Limb (tissue), 2 donors: Measurements from ENCODE around the gene DGKI.

Source experiments
- DNase-seq, 2 donors: peaks; one replicate each; pipeline ENCODE4 v3.0.0-alpha.2; 2016; ENCODE audit errors: extremely low spot score in 2 of 2

The DGKI gene

DNA sequence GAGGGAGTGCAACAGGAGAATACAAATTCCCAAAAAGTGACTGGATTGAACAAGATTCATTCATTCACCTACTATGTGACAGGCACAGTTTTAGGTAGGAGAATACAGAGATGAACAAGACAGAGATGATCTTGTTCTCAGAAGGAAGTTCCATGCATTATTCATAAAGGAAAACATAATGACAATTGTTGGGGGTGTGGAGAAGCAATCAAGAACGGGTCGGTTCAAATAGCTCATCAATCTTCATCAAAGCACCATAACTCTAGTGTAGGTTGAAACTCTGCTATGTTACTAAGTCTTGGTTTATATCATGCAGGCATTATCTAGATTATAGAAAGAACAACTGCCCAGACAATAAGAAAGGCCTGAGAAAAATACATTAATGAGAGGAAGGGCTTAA lies 243.7 kb downstream of the DGKI start:
- DNase-seq = no peak

DNA sequence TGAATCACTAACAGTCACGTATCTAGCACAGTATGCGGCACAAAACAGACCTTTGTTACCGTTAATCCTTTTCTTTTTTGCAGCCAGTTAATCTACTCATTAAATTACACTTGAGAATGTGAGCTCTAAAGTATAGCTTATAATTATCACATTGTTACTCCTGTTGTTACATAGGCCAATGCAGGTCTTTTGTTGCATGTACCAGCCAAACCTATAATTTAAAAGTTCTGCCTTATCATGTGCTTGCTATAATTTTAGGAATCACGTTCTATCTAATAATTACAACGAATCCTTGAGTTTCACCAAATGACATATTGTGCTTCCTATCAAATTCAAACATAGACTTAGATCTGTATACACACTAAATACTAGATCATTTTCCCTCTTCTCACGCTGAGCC lies 245.1 kb downstream of the DGKI start:
- DNase-seq = no peak

DNA sequence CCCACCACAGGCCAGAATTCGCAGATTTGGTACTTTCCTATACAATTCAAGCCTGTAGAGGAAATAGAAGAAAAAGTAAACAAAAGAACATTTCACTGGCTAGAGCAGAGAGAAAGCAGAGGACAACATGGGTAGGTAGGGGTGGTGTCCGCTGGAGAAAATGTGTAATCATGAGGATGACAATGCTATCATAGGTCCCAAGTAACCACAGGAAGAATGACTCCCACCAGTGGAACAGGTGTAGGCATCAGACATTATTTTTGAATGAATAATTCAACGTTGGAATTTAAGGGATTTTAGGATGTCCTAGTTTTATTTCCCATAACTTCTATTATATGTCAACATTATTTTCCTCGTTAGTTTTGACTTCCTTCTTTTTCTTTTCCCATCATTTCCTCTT lies 248.9 kb downstream of the DGKI start:
- no peak for DNase-seq

DNA sequence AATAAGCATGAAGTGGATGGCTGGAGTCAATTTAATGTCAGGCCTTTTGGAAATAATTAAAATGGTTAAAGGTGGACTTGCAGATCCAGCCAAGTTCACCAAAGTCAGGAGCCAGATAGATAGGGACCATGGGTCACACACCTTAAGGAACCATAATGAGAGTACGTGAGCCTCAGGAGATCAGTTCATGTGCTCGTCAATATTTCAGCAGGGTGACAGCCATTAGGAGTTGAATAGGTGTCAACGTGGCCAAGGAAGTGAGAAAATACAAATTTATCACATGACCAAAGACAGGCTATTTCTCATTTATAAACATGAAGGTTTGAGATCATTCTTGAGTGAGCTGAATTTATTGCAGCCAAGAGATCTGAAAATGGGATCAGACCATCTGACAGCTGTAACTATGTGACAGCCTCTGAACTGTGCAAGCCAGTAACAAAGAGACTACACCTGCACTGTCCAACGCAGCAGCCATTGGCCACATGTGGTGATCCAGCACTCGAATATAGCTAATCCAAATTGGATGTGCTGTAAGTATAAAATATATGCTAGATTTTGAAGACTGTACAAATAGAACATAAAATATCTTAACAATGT lies 253.6 kb downstream of the DGKI start:
- no peak for DNase-seq

DNA sequence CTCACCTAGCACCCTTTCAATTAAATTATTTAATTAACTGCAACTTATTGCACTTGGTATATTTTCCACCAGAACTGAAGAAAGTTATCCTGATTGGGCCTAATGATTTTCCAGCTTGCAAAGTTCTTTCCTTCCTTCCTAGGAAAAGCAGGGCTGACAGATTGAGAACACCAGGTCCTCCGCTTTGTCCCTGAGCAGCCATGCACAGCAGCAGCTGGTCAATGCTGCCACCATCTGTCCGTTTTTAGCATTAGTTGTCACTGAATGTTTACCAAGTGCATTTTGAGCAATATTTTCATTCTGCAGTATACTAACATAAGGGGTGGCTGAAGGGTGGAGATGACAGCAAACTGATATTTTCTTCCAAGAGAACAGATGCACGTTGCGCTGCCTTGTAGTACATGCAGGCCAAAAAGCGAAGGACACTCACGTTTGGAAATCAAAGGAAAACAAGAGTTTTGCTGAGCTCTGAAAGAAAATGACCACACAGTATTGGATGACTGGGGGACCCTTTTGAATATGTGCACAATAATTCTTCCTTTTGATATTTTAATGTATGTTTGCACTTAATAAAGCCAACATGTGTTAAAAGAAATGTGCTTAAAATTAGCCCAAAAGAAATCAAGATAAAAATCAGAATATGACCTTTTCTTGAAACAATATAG lies 254.4 kb downstream of the DGKI start:
- DNase-seq = peak; percentile 81 to 82

DNA sequence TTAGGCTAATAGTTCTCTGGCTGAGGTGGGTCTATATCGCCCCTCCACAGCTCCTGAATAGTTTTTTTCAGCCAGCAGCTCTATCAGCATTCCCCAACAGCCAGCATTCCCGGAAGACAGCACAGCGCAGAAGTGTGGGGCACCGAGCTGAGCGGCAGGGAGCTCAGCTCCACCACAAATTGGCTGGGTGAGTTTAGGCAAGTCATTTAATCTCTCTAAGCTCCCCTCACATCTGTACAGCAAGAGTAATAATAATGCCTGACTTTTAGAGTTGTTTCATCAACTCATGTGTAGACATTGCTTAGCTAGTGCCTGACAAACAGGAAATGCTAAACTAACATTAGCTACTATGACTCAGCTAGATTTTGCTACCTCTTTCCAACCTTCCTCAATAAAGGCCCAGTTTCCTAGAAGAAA lies 255.3 kb downstream of the DGKI start:
- DNase-seq = no peak

DNA sequence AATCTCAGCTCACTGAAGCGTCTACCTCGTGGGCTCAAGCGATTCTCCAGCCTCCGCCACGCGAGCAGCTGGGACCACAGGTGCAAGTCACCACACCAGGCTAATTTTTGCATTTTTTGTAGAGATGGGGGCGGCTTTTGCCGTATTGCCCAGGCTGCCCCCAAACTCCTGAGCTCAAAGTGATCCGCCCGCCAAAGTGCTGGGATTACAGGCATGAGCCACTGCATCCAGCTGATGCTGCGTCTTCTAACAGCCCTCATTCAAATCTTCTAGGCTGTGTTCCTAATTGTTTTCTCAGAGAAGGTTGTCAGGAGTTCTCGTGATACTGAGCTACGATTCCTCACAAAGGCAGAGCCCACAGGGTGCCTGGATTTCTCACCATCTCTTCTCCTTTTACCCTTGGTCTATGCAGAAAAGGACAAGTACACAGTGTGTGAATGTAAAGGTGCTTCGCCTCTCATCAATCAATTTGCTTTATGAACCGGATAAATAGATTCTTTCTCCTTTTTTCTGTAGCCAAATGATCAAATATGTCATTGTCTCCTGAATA lies 255.9 kb downstream of the DGKI start:
- no peak for DNase-seq

DNA sequence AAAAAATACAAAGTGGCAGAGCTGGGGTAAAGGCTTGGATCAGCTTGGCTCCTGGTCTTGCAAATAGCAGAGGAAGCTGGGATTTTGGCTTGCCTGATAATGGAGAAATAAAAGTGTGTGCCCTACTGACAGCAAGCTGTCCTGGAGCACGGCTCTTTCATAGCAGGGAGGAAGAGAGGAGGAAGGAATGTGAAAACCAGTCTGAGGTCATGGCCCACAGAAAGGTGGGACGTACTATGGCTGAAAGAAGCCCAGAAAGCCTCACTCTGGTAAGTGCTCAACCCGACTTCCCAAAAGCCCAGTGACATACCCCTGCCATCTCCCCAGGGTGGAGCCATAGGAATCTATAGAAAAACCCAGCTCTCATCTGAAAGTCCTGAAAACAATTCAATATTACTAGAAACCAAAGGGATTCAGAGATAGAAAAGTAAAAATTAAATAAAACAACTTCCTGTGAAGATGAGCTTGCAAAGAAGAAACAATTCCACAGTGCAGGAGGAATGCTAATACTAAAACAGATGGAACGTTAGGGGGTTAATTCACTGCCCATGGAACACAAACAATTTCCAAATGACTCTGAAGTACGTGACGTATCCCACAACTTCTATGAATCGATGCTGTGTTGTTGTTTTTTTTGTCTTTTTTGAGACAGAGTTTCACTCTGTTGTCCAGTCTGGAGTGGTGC lies 256.6 kb downstream of the DGKI start:
- DNase-seq = no peak

DNA sequence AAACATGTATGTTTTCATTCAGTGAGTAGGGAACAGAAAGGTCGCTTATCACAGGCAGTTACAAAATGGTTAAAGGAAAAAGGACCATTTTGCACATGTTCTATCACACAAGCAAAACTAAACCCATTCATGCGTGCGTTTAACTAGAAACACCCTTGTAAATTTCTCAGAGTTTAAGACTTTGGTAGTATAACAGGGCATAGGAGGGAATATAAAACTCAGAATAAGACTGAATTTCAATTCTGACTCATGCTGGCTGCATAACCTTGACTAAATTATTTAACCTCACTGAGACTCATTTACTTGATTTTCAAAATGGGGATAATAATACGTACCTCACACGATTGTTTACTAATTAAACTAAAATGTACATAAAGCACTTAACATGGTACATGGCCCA lies 259.4 kb downstream of the DGKI start:
- no peak for DNase-seq

DNA sequence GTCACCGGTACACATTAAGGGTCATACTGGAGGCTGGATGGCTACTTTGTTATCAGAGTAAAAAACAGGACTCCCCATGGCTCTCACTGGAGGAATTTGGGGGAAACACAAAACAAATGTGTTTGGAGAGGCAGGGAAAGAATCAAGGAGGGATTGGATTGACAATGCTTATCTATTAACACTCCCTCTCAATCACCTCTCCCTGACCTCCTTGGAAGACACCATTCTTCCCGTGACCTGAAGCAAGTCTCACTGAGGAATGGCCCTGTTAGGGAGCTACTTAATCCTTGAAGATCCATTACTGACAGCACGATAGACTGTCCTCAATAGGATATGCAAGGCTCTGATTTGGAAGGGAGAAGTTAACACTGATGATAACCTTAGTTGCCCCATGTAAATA lies 261.2 kb downstream of the DGKI start:
- DNase-seq = no peak

DNA sequence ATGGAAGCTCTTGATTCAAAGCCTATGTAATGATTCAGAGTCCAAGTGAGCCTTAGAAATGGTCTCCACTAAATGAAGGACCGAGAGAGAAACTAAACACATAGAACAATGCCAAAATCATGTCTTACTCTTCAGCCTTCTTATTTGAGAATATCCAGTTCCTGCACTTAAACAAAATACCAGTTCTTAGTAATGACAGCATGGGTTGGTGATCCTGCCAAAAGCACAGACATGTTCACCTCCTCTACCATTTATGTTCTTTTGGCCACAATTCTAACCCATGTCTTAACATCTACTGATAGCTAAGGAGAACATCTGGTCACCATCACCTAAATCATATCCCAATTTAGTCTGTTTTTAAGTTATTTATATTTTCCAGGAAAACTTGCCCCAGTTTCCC lies 263.6 kb downstream of the DGKI start:
- DNase-seq = peak in 1 of 2 donors; percentile 21

DNA sequence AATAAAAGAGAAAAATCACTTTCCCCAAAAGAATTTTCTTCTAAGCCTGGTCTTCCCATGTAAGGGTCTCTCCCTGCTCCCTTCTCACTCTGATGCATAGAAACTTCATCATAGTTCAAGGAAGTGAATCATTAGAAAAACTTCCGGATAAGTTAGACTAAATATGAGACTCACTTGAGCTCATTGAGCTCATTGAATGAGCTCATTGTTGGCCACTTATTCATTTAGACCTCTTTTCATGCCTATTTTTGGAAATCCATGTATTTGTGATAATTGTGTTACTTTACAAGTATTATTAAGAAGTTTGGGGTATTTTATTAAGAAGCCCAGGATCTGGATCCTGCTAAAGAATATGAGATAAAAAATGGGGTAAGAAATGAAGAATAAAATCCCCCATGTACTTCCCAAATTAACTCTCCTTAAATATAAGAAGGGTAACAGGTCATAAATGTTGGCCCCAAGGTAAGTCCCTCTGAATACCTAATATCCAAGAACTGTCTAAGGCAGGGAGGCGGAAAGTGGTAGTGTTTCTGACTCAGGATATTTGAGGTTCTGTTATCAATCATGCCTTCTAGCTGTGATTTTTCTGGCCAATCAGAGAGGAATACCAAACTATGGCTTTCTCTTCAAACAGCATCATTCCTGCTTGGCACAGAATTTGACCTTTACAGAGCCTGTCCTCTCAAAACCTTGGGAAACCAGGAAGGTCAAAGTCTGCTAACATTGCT lies 266.7 kb downstream of the DGKI start:
- peak in 1 of 2 donors; percentile 27 for DNase-seq

DNA sequence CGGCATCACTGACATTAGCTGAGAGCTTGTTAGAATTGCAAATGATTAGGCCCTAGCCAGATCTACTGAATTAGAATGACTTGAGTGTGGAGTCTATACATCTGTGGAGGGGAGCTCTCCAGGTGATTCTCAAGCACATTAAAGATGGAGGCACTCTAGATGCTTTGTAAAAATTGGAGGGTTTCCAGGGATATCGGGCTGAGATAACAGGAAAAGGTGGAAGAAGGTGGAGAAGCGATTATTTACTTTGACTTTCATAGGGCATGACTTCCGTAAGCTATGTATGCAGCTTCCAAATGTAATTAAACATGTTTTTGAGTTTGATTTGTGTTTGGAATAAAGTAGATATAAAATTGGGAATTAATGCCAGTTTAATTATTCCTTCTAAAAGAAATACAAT lies 268.2 kb downstream of the DGKI start:
- no peak for DNase-seq

DNA sequence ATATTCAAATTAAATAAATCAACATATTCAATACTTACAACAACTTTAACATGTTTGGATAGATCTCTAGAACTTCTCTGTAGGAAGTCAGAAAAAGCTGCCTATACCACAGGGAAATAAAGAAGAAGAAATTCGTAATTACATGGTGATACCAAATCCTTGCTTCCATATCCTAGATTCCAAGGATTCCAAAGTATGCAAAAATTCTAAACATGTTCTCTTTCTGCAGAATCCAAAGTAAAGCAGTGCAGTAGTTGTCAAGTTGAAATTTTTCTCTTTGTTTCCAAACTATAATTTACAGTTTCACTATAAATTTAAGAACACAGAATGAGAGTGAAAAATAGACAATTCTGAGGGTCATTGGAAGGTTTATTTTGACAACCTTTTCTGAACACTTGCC lies 269.6 kb downstream of the DGKI start:
- no peak for DNase-seq

DNA sequence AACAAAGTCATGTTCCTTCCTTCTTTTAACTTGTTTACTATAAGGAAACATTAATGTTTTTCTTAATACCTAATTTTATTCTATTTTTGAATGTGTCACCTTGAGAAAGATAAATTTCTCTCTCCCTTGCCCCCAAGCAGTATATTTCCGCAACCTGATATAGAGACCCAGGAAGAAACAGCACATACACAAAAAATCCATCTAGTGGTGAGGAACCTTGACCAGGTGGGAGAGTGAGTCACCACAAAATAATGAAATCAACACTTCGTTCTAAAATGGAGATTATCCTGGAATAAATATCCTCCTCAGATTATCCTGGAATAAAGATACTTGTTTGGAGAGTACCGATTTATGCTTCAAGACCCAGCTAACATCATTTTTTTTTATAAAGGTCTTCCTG lies 270.3 kb downstream of the DGKI start:
- DNase-seq = no peak

DNA sequence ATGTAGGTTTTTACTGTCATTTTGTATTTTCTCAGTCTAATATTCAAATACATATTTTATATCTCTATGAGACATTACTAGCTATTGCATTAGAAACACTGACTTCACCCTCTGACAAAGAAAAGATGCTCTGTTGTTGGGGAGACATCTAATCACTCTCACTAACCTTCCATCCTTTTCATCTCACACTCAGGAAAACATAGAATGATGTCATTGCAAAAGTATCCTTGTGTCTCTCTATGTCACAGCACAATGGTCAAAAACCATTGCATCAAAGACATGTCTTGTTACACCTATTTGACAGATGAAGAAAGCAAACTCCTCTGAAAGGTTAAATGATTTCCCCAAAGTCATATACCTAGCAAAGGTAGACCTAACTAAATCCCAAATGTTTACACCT lies 272.0 kb downstream of the DGKI start:
- DNase-seq = no peak

DNA sequence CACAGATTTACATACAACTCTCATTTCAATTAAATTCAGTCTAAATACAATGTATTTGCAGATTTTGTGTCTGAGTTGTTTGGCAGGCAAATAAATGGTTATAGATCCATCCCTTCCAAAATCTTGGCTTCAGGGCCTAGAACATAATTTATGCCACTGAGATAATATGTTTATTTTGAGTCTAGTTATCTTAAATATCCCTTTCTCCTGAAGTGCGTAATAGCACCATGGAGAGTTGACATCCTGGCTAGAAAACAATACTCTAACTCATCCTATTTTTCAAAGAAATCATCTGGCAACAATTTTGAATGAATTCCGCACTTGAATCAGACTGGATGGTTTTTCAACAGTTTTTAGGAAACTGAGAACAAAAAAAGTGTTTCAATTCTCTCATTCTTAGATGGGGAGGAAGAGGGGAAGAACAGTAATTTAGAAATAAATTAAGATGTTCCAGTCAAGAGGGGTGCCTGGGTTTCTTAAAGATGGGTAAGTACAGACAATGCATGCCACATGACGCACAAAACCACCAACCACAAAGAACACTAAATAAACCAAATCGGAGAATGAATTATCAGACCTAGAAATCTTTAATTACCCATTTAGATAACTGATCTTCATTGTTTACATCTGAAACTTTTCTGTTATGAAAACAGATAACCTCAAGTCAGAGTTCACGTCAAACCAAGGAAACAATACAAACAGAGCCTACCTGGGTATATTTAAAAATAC lies 274.6 kb downstream of the DGKI start:
- DNase-seq = peak in 1 of 2 donors; percentile 36

DNA sequence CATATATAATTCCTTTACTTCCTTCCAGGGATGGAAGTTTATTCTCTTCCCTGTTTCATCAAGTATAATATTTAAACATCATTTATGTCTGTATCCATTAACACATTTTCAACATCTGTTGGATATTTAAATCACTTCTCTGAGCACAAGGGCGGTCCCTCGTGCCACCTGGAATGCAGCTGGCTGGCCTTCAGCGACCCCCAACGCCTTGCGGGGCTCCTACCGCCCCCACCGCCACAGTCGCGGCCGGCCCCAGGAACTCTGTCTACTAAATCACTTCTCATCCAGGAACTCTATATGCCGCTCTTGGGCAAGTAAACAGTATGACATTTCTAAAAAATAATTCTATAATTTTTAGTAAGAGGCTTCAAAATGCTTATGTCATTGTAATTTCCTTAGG lies 282.1 kb downstream of the DGKI start:
- DNase-seq = no peak

DNA sequence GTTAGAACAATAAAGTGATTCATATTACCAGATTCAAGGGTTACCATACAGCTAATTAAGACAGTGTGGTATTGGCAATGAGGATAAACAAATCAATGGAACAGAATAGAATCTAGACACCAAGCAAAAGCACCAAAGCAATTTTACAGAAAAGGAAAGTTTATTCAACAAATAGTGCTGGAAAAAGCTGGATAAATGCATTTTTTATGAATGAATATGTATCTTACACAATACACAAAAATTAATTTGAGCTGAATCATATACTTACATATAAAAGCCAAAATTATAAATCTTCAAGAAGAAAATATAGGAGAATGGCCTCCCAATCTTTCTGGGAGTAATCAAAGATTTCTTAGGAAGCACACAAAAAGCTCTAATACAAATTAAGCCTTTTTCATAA lies 282.8 kb downstream of the DGKI start:
- no peak for DNase-seq

DNA sequence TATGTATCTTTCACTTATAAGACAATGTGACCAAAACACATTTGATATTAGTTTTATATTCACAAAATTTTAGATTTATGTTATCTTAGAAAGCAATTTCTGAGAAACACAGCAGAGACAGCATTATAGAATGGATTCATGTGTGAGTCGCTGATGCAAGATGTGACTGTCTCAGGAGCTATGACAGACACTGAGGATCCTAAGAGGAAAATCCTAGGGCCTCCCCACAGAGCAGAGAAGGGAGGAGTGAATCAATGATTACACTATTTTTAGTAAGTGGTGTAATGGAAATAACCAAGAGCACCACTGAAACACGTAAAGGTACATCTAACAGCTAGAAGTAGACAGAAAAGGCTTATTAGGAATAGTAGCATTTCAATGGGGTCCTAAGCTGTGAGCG lies 299.3 kb downstream of the DGKI start:
- DNase-seq = no peak

DNA sequence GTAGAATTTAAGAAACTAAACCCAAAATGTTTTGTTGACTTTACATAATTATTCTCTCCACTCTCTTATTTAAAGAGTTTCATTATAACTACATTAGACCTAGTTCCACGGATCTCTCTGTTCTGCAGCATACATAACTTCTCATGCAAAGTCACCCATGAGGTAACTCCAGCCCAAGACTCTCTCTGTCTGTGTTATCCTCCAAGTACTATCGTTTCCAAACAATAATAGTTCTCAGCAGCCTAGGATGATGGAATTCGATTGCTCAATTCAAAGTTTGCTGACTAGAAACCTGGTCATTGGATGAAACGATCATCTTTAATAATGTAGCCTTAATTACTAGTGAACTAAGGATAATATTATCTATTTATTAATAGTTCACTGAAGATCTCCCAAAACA lies 300.1 kb downstream of the DGKI start:
- DNase-seq = no peak
